OCI-M1 (cell line): ENCODE results near the gene HK3.

ENCODE experiments used
- DNase-seq: peaks from one replicate; lab custom pipeline; 2025; lab: John Stamatoyannopoulos, UW

The HK3 gene

DNA sequence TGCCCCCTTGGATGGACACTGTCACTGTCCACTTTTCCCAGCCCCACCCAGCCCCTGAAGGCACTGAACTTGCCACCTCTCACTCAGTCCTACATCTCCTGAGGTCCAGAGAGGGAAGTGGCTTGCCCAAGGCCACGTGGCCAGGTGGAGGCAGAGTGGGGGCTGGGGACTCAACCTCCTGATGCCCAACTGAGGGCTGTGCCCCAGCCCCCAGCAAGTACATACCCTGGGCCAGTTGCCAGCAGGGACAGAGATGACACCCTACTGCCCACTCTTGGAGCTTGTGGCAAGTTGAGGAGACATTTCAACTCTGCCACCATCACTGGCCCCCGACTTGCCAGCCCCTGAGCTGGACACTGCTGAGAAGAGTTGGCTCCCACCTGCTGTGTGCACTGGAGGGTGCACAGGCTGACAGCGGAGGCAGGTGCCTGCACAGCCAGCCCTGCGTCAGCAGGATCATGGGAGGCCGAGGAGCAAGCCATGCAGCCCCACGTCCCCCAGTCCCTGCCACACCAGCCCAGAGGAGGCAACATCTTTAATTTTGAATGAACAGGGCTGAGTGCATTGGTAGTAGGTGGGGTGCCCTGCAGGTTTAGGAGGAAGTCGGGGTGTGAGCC lies 49.4 kb downstream of the HK3 start:
- DNase-seq: no peak

- DNase-seq: no peak
Observed at GRCh38 chr5:176848651-176849050, 50.5 kb downstream of the HK3 start.

DNA sequence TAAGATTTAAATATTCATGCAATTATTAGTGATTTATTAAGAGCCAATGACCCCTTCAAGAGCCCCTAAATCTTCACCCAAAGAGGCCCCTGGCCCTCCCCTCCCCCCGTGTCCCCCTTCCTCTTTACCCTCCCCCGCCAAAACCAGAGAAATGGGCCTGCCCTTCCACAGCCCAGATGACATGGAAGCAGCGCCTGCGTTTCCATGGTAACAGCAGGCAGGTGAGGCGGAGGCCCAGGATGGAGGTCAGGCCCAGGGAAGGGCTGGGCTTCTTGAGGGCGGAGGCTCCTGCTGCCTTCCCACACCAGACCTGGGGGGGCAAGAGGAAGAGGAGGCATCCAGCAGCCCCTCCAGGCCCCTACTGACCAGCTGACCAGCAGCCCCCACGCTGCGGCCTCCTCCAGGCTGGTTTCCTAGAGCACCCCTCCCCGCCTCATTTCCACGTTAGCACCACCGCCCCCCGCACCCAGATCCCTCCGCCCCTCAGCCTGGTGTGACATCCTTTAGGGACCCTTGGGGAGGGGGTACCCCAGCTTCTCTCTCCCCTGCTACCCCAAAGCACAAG lies 51.3 kb downstream of the HK3 start:
- DNase-seq: no peak

- no peak for DNase-seq
Observed at GRCh38 chr5:176847148-176847547, 52.0 kb downstream of the HK3 start.

DNA sequence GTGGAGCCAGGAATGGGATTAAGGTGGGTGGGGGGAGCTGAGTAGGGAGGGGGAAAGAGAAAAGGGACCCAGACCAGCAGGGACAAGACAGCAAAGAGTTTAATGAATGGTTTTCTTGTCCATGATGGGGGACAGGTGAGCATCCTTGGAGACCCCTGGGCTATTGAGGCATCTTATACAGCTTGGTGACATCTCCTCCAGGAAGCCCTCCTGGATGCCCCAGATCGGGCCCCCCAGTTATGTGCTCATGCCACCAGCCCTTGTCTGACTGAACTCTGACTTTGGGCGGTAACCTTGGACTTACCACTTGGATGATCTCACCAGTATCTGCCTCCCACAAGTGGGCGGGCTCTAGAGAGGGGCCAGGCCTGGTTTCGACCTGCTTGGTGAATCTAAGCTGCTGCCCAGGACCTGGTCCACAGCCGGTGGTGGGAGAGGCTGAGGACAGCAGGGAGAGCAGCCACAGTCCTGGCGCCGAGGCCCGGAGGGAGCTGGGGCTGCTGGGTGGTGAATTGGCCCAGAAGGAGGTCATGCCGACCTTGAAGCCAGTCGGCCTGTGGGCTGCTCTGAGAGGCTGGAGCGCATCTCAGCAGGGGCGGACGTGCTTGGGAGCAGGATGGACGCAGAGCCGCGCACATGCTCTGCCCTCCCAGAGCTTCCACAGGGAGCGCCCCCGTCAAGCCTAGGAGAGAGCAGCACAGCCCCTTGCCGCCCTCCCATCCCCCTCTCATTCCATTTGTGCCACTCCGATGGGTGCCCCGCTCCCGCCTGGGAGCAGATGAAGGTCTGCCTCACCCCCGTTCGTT lies 52.6 kb downstream of the HK3 start:
- peak; percentile 21 for DNase-seq

DNA sequence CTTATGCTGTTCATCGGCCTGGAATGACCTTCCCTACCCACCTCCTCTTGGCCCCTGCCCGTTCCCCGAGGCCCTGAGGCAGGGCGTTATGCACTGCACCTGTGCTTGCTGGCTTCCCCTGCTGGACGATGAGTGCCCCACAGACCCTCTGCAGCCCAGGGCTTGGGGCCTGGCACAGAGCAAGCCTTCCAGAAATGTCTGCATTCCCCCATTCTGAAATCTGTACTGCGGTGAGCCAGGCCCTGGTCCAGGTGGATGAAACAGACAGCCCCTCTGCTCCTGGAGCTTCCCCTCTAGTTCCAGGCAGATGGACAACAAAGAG lies 53.8 kb downstream of the HK3 start:
- DNase-seq: no peak

DNA sequence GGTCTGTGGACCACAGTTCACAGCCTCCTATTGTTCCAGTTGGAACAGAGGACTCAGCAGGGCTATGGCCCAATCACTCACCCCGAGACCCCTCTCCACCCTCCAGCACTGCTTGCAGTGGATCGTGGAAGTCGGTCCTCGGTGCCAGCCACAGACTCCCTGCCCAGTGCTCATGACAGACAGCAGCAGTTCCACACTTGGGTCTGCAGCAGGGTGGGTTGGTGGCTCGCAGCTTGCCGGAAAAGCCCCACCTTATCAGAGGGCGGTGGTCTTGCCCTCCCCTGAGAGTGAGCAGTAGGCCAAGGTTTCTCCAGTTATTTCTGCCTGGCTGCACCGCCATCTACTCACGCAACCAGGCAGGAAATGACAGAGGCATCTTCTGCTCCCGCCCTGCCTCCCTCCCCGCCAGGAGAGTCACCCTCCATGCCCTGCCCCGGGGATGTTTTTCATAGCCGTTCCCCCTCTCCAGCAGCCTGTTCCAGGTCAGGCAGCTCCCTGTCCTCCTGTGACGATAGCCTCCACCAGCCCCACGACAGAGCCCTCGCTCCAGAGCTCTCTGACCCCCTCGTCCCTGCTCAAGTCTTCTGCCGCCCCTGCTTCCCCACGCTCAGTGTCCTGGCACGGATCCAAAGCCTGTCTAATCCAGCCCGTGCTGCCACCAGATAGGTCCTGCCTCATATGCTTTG lies 54.3 kb downstream of the HK3 start:
- peak; percentile 33 for DNase-seq

- DNase-seq: no peak
Observed at GRCh38 chr5:176844281-176844680, 54.9 kb downstream of the HK3 start.

DNA sequence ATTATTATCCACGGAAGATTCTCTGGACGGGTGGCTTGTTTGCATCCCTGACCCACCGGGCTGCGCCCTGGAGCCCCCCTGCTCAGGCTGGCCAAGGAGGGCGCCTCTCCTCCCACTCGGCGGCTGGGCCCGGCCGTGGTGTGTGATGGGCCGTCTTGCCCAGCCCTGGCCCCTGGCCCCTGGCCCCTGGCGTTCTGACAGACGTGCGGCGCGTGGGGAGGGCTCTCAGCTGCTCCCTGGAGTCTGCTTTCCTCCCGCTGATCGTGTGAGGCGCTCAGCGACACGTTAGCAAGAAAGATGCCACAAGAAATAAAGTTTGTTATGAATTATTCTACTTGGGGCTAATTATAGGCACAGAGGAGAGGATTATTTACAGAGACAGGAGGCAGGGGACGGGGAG lies 55.5 kb downstream of the HK3 start:
- no peak for DNase-seq

GRCh38 chr5:176837707-176838115 lies 61.4 kb downstream of the HK3 start:
- peak; percentile 92 for DNase-seq

DNA sequence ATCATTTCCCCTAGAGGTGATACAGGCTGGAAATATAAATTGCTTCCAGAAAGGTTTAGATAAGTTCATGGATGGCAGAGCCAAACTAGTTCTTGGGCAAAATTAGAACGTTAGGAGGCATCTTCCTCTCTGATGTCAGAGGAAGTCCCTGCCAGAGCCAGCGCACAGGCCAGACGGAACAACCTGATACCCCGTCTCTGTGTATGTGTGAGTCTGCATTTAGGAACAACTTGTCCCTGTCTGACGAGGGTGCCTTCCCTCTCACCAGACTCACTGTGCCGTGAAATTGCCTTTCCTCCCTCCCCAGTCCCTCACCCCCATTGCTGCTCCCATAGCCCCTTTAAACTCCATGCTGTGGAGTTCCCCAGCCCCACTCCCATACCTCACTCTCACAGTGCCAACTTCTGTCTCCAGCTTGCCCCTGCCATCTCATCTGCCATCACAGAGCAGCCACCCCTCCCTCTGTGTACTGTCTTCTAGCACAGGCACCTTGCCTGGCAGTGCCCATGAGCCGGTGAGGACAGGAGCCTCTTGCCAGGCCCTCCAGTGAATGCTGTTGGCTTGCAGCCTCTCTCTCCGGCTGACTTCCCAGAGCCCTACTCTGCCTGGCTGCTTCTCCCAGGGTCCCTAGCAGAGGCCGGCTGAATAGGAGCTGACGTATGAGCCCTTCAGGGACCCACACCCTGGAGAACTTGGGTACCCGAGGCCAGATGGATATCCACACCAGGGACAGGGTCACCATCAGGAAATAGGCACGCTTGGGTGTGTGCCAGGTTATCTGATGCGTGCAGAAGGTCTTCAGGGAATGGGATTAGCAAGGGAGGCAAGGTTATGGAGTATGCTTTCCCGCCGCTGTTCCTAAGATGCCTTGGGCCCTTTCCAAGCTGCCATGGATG lies 62.1 kb downstream of the HK3 start:
- DNase-seq: no peak

- DNase-seq: no peak
Observed at GRCh38 chr5:176835918-176836317, 63.2 kb downstream of the HK3 start.

- DNase-seq: no peak
Observed at GRCh38 chr5:176833286-176833685, 65.9 kb downstream of the HK3 start.

GRCh38 chr5:176832162-176832561 lies 67.0 kb downstream of the HK3 start:
- no peak for DNase-seq

DNA sequence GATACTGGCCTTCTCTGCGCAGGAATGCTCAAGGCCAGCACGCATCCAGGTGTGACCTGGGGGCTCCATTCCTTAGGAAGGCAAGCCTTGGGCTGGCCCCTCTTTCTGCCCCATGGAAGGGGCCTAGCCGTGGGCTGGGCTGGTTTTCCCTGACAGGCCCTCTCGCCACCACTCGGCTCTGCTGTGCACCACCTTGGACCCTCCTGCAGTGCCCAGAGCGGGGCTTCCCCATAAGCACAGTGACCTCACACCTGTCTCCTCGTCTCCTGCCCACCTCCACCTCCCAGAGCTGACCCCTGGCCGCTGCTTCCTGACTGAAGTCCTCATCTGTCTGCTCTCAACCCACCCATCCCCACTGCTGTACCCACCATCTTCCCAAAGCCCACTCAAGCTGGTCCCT lies 67.7 kb downstream of the HK3 start:
- DNase-seq: no peak

DNA sequence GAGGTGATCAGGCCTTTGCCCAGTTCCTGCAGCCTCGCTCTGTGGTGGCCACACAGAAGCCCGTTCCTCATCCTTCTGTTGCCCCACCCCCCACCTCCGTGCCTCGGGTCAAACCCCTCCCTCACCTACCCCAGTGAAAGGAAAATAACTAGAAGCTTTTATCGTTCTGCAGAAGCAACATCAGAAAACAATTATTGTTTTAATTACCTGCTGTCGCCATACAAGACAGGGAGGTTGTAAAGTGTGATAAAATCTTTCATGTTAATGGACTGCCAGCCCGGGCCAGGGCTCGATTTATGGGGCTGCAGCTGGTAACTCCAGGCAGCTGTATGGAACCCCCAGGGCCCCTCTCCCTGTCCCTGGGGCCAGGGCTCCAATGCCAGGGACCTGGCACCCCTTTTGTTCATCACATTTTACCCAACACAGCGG lies 68.1 kb downstream of the HK3 start:
- DNase-seq: no peak
